CD4-positive, alpha-beta T cell treated with Interleukin-21 for 1 hour (primary cell): ENCODE data around the gene B4GALNT4.
"Not testable (repeated sequence)": the region's sequence is repeated elsewhere in the genome, so short reads cannot be mapped to it uniquely, and the experiment has no call there.

ENCODE experiments used
- DNase-seq: peaks from one replicate; pipeline ENCODE4 v3.0.0-alpha.2; 2020

B4GALNT4 gene

GRCh38 chr11:335779-336658 lies 33.3 kb upstream of the B4GALNT4 start:
- DNase-seq = no peak

- DNase-seq = no peak
Measured at GRCh38 chr11:336659-337198, 32.6 kb upstream of the B4GALNT4 start.

GRCh38 chr11:337711-338110 lies 31.6 kb upstream of the B4GALNT4 start:
- DNase-seq = no peak

GRCh38 chr11:339963-340362 lies 29.3 kb upstream of the B4GALNT4 start:
- DNase-seq = no peak

GRCh38 chr11:340539-341512 lies 28.5 kb upstream of the B4GALNT4 start:
- DNase-seq = no peak

GRCh38 chr11:342328-342727 lies 27.0 kb upstream of the B4GALNT4 start:
- DNase-seq = no peak

- no peak for DNase-seq
Measured at GRCh38 chr11:344836-345578, 24.3 kb upstream of the B4GALNT4 start.

GRCh38 chr11:346529-346928 lies 22.8 kb upstream of the B4GALNT4 start:
- no peak for DNase-seq

GRCh38 chr11:349270-349954 lies 19.9 kb upstream of the B4GALNT4 start:
- DNase-seq = not testable (repeated sequence)

GRCh38 chr11:350033-350722 lies 19.1 kb upstream of the B4GALNT4 start:
- DNase-seq = not testable (repeated sequence)

GRCh38 chr11:350723-351255 lies 18.5 kb upstream of the B4GALNT4 start:
- peak; percentile 28 for DNase-seq

GRCh38 chr11:351411-351810 lies 17.9 kb upstream of the B4GALNT4 start:
- DNase-seq = no peak

- DNase-seq = no peak
Measured at GRCh38 chr11:352456-353031, 16.8 kb upstream of the B4GALNT4 start.

GRCh38 chr11:353179-353873 lies 16.0 kb upstream of the B4GALNT4 start:
- DNase-seq = no peak

GRCh38 chr11:355581-356458 lies 13.5 kb upstream of the B4GALNT4 start:
- DNase-seq = peak; percentile 93

- DNase-seq = no peak
Measured at GRCh38 chr11:356610-357009, 12.7 kb upstream of the B4GALNT4 start.

GRCh38 chr11:357582-357981 lies 11.7 kb upstream of the B4GALNT4 start:
- no peak for DNase-seq

- DNase-seq = no peak
Measured at GRCh38 chr11:358129-358800, 11.0 kb upstream of the B4GALNT4 start.
